K562 (cell line): Measurements from ENCODE around the gene SLC39A11. TPM values are rescaled to one million over a fixed set of nuclear protein-coding genes. Genes with fewer than 3 reads are reported as not detected.

Source experiments
- ATAC-seq: fragments of 200-7000 bp; cut with Tn5 transposase; 3 replicates; pipeline ENCODE4 v1.9.1; 2020; ENCODE audit warnings: moderate library complexity
- BruUV-seq: library from RNA; stranded (reverse); fragments of 400-500 nt; replicated peaks from 2 replicates; lab custom pipeline; 2021; lab: Mats Ljungman, UMichigan
- CTCF ChIA-PET: fragments of 300-600 bp; formaldehyde crosslinking; extraction: SDS; loops from one replicate; lab custom pipeline; 2021; ENCODE audit warnings: low intra/inter-chr PET ratio; lab: Yijun Ruan, JAX
- POLR2A ChIA-PET: fragments of 300-600, 350-650 bp; sonication (Branson Sonifier 250); formaldehyde crosslinking; extraction: SDS; loops from one replicate; lab custom pipeline; 2021; ENCODE audit warnings: antibody characterized with exemption, inconsistent platforms; lab: Yijun Ruan, JAX
- DNase-seq, 4 experiments: peaks; one replicate each; pipeline versions ENCODE4 v3.0.0 to v3.0.0-alpha.2; 2011 to 2018; ENCODE audit warnings: low spot score in 3 of 4, mixed read lengths in 3 of 4; ENCODE audit errors: extremely low read depth in 1 of 4
- FAIRE-seq: peaks from 2 replicates; lab custom pipeline; 2011; peaks lifted over from hg19 to GRCh38; lab: Jason Lieb, UNC
- H2AFZ ChIP-seq: 2 replicates; pipeline ENCODE4 v1.6.0; 2011; ENCODE audit warnings: low read depth, low read length, control low read depth, inconsistent platforms
- H3K27ac ChIP-seq: fragments of 200-600 bp; 3 replicates; pipeline ENCODE4 v1.8.0; 2011; ENCODE audit warnings: low read depth, mild to moderate bottlenecking, control low read depth, inconsistent platforms, low read length, moderate library complexity, mixed read lengths; ENCODE audit errors: extremely low read depth
- H3K27me3 ChIP-seq, 2 experiments: fragments of 300-600 bp in 1 of 2; 2 replicates in 1 of 2; 3 replicates in 1 of 2; pipeline versions ENCODE4 v1.6.0 to v1.8.0; 2011; ENCODE audit warnings: inconsistent platforms in 2 of 2, low read length in 2 of 2, mild to moderate bottlenecking in 1 of 2, mixed read lengths in 1 of 2, moderate library complexity in 1 of 2; ENCODE audit not compliant: control insufficient read depth in 2 of 2, insufficient read depth in 2 of 2
- H3K36me3 ChIP-seq: fragments of 300-600 bp; 3 replicates; pipeline ENCODE4 v1.8.0; 2011; ENCODE audit warnings: mild to moderate bottlenecking, low read length, inconsistent platforms; ENCODE audit not compliant: control insufficient read depth, insufficient read depth
- H3K4me1 ChIP-seq, 2 experiments: fragments of 200-600 bp in 1 of 2; replicated peaks in 1 of 2; 2 replicates in 1 of 2; 3 replicates in 1 of 2; pipeline versions ENCODE4 v1.5.1 to v1.8.0; 2011; ENCODE audit warnings: inconsistent platforms in 2 of 2, low read length in 2 of 2, mild to moderate bottlenecking in 1 of 2, mixed read lengths in 1 of 2, moderate library complexity in 1 of 2; ENCODE audit not compliant: control insufficient read depth in 2 of 2, insufficient read depth in 2 of 2
- H3K4me2 ChIP-seq: 2 replicates; pipeline ENCODE4 v1.6.1; 2011; ENCODE audit warnings: low read length, control low read depth, inconsistent platforms, mixed read lengths; ENCODE audit not compliant: insufficient read depth
- H3K4me3 ChIP-seq: fragments of 200-600 bp; sonication (generic), shearing (Covaris generic); 2 replicates; pipeline ENCODE4 v1.5.1; 2016; ENCODE audit warnings: control low read depth, inconsistent platforms
- H3K79me2 ChIP-seq: fragments of 200-600 bp; 3 replicates; pipeline ENCODE4 v1.8.0; 2011; ENCODE audit warnings: low read length, inconsistent platforms; ENCODE audit not compliant: control insufficient read depth, insufficient read depth
- H3K9ac ChIP-seq, 2 experiments: 2 replicates each; pipeline versions ENCODE4 v1.6.0 to v1.6.1; 2011; ENCODE audit warnings: low read depth in 2 of 2, low read length in 2 of 2, control low read depth in 1 of 2, inconsistent platforms in 1 of 2, mild to moderate bottlenecking in 1 of 2, mixed read lengths in 1 of 2; ENCODE audit not compliant: insufficient read depth in 1 of 2
- H3K9me1 ChIP-seq: one replicate; pipeline ENCODE4 v1.6.0; 2011; ENCODE audit warnings: inconsistent platforms, mild to moderate bottlenecking, low read length, moderate library complexity; ENCODE audit not compliant: control insufficient read depth, insufficient read depth
- H3K9me3 ChIP-seq: replicated peaks from 2 replicates; pipeline ENCODE4 v1.5.1; 2011; ENCODE audit warnings: low read depth, low read length, inconsistent platforms; ENCODE audit not compliant: control insufficient read depth, insufficient read depth
- H4K20me1 ChIP-seq: replicated peaks from 2 replicates; pipeline ENCODE4 v1.6.1; 2011; ENCODE audit warnings: low read length, inconsistent platforms, mixed read lengths; ENCODE audit not compliant: control insufficient read depth, insufficient read depth
- ETV1 ChIP-seq: fragments of 450-650 bp; conservative IDR thresholded peaks from 2 replicates; pipeline ENCODE4 v1.6.1; 2016; ENCODE audit warnings: missing genetic modification characterization, control low read depth, low read depth, missing compliant biosample characterization
- MTA3 ChIP-seq: fragments of 450-650 bp; formaldehyde crosslinking; IDR thresholded peaks from 2 replicates; pipeline ENCODE4 v1.6.1; 2017; ENCODE audit warnings: mild to moderate bottlenecking, borderline replicate concordance
- RFX1 ChIP-seq: fragments of 450-650 bp; IDR thresholded peaks from 2 replicates; pipeline ENCODE4 v1.6.1; 2016; ENCODE audit warnings: mild to moderate bottlenecking, moderate library complexity
- TCF3 ChIP-seq: sonication (generic); formaldehyde crosslinking; IDR thresholded peaks from 2 replicates; pipeline ENCODE4 v1.4.0; 2020; ENCODE audit warnings: mild to moderate bottlenecking, missing genetic modification reagents
- ZNF436 ChIP-seq: fragments of 250-450, 450-650 bp; sonication (Bioruptor Pico); formaldehyde crosslinking; IDR thresholded peaks from 2 replicates; pipeline ENCODE4 v1.7.0; 2020; ENCODE audit warnings: mild to moderate bottlenecking
- ZNF830 ChIP-seq: fragments of 250-450 bp; sonication (Bioruptor Pico); IDR thresholded peaks from 2 replicates; pipeline ENCODE4 v1.5.0; 2021; ENCODE audit warnings: mild to moderate bottlenecking
- WGBS: fragments of 100-300 bp; shearing (Covaris generic); methylation state at CpG from one replicate; pipeline ENCODE4 v1.1.6; 2016; ENCODE audit warnings: low coverage, mixed read lengths; ENCODE audit not compliant: insufficient coverage; ENCODE audit errors: missing lambda C conversion rate; 5-methylcytosine and 5-hydroxymethylcytosine counted together
- in situ Hi-C: fragments of 300-500 bp; cut with MboI; formaldehyde crosslinking; loops from 4 replicates; pipeline ENCODE4 v1.15.0; 2018; ENCODE audit warnings: inconsistent platforms, mixed read lengths
- intact Hi-C: fragments of 100-400 bp; cut with micrococcal nuclease; formaldehyde crosslinking; loops from 2 replicates; pipeline ENCODE4 v1.14.2; 2022
- polyA plus RNA-seq, 8 experiments: library from polyadenylated mRNA; depleted of rRNA in 4 of 8; stranded (reverse) in 5 of 8; unstranded in 3 of 8; fragments of >200 nt; fragmentation: Nextera tagmentation in 2 of 8; fragmentation: Illumina TruSeq in 1 of 8; extraction: Ambion mirVana in 2 of 8; extraction: Trizol in 1 of 8; gene quantifications; 2 replicates each; pipeline versions ENCODE4 v1.2.1 to v1.2.3, GENCODE V29; 2011 to 2014; ENCODE audit warnings: inconsistent platforms in 1 of 8, missing spikeins in 1 of 8
- total RNA-seq, 7 experiments: library from RNA; depleted of rRNA in 6 of 7; stranded (reverse); fragments of >200 nt in 6 of 7; fragmentation: Illumina TruSeq in 2 of 7; extraction: Trizol in 2 of 7; gene quantifications; 2 replicates each; pipeline versions ENCODE4 v1.2.1 to v1.2.3, GENCODE V29; 2011 to 2021; ENCODE audit warnings: low replicate concordance in 1 of 7
- TF ChIP-seq, protein P1 (sequence below): sonication (generic); formaldehyde crosslinking; IDR thresholded peaks from 2 replicates; pipeline ENCODE4 v1.8.0; 2022; ENCODE audit warnings: mild to moderate bottlenecking, missing genetic modification reagents
- TF ChIP-seq, protein P2 (sequence below): sonication (generic); formaldehyde crosslinking; IDR thresholded peaks from 2 replicates; pipeline ENCODE4 v1.8.0; 2023; ENCODE audit warnings: missing genetic modification reagents, mild to moderate bottlenecking, borderline replicate concordance
- TF ChIP-seq, protein P3 (sequence below): fragments of 250-450 bp; sonication (Bioruptor Pico); IDR thresholded peaks from 2 replicates; pipeline ENCODE4 v1.5.0; 2020; ENCODE audit warnings: mild to moderate bottlenecking

The SLC39A11 gene
- total and polyA plus RNA-seq, 9 of the 15 experiments (the other 6 are each of a cell fraction or from before 2014, with no cell fraction given), result 10.5 to 26.4 (median 13.4) TPM

DNA sequence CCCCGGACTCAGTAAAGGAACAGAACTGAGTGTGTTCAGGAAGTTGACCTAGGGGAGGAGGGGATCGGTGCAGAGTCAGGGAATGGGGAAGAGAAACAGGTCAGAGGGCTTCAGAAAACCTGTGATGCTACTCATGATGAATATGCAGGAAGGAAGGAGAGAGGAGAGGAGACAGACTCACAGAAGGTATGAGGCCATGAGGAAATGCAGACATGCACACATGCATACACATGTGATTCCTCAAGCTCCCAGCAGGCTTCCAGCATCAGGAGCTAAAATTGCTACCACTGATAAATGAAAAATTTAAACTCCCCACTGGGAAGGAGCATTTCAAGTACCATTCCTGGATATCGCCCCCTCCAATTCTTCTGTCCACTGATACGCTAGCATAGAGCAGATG, 262.6 kb downstream of the SLC39A11 start:
- ChIA-PET POLR2A (interaction anchor here (1.0 kb wide), 1 partner anchor 17 kb away, joined by 3 read pairs; no protein-coding TSS in a partner anchor), CTCF (no interaction called here)
- in situ Hi-C loops, result no loop called here
- Histone ChIP-seq H3K9ac (no peak overlapping the region), H3K4me1 (no peaks in the 10 kb centered on the region), H3K9me1 (no peaks in the 10 kb centered on the region), H3K4me3 (no peak overlapping the region), H3K27me3 (no peaks in the 10 kb centered on the region), H3K9me3 (peaks cover 8% of the 10 kb centered on the region), H4K20me1 (no peaks in the 10 kb centered on the region), H3K4me2 (no peak overlapping the region), H3K79me2 (no peaks in the 10 kb centered on the region), H3K27ac (no peak overlapping the region), H2AFZ (no peak overlapping the region), H3K36me3 (no peaks in the 10 kb centered on the region; the same call in 2 of the 3 replicates)
- ATAC-seq (no peak), FAIRE-seq (no peak), DNase-seq (no peak)
- BruUV-seq, result no TSS peak
- WGBS, result 66% methylated on average over 4 of the region's 4 CpGs
- no peak for TF ChIP-seq ZNF830
- intact Hi-C loops, result no loop called here

DNA sequence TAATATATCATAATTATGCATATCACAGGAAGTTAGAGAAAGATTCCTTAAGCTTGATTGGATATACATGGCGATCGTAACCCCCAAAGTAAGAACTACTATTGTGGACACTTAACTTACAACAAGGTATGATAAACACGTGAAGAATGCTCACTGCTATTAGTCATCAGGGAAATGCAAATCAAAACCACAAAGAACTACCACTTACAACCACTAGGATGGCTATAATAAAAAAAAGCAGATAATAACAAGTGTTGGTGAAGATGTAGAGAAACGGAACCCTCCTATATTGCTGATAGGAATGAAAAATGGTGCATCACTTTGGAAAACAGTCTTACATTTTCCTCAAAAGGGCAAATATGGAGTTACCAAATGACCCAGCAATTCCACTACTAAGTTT, 265.9 kb downstream of the SLC39A11 start:
- Histone ChIP-seq H3K79me2 (no peaks in the 10 kb centered on the region), H3K9me1 (no peaks in the 10 kb centered on the region), H3K9ac (no peak overlapping the region), H2AFZ (no peak overlapping the region), H3K4me3 (no peak overlapping the region), H3K4me1 (no peaks in the 10 kb centered on the region), H3K4me2 (no peak overlapping the region), H4K20me1 (no peaks in the 10 kb centered on the region), H3K27ac (no peak overlapping the region), H3K27me3 (no peaks in the 10 kb centered on the region), H3K36me3 (no peaks in the 10 kb centered on the region; the same call in 2 of the 3 replicates), H3K9me3 (peaks cover 8% of the 10 kb centered on the region)
- DNase-seq, result peak in 1 of 4 experiments; percentile 17
- BruUV-seq, result no TSS peak
- in situ Hi-C loops, result no loop called here
- POLR2A ChIA-PET, result no interaction called here
- FAIRE-seq, result no peak
- 60% methylated on average over 4 of the region's 4 CpGs for WGBS
- no peak for ATAC-seq
- intact Hi-C loops, result no loop called here
- CTCF ChIA-PET, result no interaction called here
- TF ChIP-seq, protein P1, sequence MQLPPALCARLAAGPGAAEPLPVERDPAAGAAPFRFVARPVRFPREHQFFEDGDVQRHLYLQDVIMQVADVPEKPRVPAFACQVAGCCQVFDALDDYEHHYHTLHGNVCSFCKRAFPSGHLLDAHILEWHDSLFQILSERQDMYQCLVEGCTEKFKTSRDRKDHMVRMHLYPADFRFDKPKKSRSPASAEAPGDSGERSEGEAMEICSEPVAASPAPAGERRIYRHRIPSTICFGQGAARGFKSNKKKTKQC (CRISPR knock-in tag), result no peak
- TF ChIP-seq MTA3, result no peak
- TF ChIP-seq, protein P2, sequence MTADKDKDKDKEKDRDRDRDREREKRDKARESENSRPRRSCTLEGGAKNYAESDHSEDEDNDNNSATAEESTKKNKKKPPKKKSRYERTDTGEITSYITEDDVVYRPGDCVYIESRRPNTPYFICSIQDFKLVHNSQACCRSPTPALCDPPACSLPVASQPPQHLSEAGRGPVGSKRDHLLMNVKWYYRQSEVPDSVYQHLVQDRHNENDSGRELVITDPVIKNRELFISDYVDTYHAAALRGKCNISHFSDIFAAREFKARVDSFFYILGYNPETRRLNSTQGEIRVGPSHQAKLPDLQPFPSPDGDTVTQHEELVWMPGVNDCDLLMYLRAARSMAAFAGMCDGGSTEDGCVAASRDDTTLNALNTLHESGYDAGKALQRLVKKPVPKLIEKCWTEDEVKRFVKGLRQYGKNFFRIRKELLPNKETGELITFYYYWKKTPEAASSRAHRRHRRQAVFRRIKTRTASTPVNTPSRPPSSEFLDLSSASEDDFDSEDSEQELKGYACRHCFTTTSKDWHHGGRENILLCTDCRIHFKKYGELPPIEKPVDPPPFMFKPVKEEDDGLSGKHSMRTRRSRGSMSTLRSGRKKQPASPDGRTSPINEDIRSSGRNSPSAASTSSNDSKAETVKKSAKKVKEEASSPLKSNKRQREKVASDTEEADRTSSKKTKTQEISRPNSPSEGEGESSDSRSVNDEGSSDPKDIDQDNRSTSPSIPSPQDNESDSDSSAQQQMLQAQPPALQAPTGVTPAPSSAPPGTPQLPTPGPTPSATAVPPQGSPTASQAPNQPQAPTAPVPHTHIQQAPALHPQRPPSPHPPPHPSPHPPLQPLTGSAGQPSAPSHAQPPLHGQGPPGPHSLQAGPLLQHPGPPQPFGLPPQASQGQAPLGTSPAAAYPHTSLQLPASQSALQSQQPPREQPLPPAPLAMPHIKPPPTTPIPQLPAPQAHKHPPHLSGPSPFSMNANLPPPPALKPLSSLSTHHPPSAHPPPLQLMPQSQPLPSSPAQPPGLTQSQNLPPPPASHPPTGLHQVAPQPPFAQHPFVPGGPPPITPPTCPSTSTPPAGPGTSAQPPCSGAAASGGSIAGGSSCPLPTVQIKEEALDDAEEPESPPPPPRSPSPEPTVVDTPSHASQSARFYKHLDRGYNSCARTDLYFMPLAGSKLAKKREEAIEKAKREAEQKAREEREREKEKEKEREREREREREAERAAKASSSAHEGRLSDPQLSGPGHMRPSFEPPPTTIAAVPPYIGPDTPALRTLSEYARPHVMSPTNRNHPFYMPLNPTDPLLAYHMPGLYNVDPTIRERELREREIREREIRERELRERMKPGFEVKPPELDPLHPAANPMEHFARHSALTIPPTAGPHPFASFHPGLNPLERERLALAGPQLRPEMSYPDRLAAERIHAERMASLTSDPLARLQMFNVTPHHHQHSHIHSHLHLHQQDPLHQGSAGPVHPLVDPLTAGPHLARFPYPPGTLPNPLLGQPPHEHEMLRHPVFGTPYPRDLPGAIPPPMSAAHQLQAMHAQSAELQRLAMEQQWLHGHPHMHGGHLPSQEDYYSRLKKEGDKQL (CRISPR knock-in tag), result no peak
- TF ChIP-seq, protein P3, sequence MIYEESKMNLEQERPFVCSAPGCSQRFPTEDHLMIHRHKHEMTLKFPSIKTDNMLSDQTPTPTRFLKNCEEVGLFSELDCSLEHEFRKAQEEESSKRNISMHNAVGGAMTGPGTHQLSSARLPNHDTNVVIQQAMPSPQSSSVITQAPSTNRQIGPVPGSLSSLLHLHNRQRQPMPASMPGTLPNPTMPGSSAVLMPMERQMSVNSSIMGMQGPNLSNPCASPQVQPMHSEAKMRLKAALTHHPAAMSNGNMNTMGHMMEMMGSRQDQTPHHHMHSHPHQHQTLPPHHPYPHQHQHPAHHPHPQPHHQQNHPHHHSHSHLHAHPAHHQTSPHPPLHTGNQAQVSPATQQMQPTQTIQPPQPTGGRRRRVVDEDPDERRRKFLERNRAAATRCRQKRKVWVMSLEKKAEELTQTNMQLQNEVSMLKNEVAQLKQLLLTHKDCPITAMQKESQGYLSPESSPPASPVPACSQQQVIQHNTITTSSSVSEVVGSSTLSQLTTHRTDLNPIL (CRISPR knock-in tag), result no peak
- no peak for TF ChIP-seq RFX1
- no peak for TF ChIP-seq ETV1
- TF ChIP-seq ZNF436 (CRISPR knock-in tag), result no peak
- TF ChIP-seq TCF3 (CRISPR knock-in tag), result no peak
